Stimulated activated CD8-positive, alpha-beta memory T cell treated with anti-CD3 and anti-CD28 coated beads, Interleukin-12 subunit alpha, Interleukin-12 subunit beta, amount 100 ng/mL, for 4 hours (primary cell): ENCODE data around the gene DOCK11.

Source experiments
- DNase-seq: peaks from one replicate; pipeline ENCODE4 v3.0.0-alpha.2; 2020; ENCODE audit warnings: low read depth

The DOCK11 gene

DNA sequence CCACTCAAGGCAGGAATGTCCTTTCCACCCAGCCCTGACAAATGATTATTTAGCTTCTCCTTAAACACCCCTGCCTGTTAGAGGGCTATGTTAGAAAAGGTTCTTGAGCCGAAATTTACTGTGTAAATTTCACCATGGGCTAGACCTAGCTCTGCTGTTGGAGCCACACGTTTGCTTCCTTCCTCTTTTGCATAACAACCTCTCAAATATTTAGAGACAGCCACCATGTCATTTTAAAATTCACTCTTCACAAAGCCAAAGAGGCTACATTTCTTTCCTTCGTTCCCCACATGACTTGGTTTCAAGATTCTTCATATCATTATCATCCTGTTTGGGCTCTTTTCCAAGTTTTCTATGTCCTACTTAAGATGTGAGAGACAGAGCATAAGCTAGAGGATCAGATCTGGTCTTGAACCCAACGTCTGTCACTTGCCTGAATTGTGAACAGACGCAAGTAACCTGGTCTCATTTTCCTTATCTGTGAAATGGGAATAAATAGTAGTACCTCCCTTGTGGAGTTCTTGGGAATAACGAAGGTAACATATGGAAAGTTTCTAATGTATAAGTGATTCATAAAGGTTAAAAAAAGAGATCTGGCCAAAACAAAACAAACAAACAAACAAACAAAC, 6.7 kb downstream of the DOCK11 start:
- DNase-seq = no peak

DNA sequence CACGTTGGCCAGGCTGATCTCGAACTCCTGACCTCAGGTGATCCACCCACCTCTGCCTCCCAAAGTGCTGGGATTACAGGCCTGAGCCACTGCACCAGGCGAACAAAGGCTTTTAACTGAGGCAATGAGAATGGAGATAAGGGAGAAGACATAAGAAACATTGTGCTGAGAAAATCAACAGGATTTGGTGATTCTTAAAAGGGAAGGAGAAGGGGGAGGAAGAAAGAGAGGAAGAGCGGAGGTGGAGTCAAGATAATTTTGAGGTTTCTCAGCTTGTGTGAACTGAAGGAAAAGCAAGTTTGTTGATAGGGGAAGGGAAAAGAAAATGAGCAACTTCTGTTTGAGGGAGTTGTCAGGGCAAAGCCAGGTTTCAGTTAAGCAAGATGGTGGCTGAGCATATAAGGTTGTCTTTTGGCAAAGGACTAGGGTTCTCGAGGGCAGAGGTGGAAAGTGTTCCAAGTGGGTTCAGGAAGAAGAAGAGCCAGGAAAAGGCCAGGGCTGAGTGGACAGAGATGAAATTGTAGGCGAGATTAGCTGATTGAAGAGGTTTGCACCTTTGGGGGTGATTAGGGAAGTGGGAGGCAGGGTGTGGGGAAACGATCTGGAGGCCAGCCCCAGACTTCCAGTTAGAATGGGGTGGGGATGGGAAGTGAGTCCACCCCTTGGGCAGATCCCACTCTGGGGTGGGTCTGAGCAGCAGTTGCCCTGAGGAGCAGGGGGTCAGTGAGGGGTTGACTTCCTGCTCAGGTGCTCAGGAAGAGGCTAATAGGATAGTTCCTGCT, 7.8 kb downstream of the DOCK11 start:
- no peak for DNase-seq

DNA sequence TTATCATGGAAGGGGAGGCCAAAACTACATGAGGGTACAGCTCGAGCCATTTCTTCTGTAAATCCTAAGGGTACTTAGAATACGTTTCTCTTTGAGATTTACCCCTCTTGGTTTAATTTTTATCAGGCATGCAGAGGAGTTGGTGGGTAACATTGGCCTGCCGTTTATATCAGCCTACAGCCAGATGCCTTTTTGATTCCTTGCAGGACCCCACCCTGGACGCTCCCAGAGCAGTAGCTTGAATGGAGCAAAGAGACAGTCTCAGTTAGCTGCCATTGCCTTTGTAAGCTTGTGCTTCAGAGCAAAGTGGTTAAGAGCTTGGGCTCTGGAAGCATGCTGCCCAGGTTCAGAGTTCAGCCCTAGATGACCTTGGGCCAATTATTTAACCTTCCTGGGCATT, 9.0 kb downstream of the DOCK11 start:
- DNase-seq = no peak

DNA sequence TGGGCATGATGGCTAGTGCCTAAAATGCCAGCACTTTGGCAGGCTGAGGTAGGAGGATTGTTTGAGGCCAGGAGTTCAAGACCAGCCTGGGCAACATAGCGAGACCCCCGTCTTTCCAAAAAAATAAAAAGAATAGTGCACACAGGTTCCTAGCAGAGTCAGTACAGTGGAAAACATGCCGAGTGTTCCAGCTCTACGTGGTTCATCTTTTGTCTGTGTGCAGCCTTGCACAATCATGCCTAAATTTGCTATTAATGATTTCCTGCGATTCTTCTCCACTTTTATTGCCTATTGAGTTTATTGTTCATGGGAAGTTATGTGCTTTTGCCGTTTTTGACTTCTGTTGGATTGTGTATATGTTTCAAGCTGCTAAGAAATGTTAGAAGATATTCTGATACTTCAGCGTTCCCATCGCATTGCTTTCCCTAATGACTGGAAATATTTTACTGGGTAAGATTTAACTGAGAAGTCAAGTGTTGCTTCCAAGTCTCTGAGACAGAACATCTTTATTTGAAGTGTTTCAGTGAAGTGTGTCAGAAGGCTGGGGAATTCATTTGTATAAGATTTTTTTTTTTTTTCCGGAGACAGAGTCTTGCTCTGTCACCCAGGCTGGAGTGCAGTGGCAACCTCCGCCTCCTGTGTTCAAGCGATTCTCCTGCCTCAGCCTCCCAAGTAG, 11.3 kb downstream of the DOCK11 start:
- DNase-seq = no peak

DNA sequence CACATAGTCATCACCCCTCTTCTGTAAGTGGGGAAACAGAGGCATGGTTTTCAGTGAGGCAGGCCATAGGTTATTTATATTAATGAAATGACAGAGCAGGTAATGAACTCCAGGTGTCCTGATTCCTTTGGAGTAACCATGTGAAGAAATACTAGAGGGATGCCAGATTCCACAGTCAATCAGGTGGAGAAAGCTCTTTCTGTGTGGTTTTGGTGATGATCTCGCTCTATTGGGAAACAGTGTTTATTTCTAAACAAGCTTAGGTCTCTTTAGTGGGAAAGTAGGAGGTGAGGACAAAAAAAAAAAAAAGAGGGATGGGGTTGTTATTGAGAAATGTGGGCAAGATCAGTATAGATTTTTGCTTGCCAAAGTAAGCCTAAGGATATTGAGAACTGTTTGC, 12.2 kb downstream of the DOCK11 start:
- DNase-seq = no peak

DNA sequence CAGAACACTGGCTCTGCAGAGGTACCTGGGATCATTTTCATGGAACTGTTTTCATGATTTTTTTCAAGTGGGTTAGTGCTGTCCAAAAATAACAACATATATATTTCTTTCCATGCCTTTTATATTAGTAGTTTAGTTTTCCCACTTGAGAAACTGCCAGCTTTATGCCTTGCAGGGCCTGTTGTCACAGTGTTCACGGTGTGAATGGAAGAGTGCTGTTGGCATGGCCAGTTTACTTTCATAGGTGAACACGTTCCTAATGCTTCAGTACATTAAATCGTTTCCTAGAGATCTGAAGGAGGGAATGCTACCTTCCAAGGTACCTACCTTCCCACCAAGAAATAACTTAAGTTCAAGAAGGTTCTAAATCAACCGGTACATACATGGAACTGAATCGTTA, 12.6 kb downstream of the DOCK11 start:
- DNase-seq = no peak

DNA sequence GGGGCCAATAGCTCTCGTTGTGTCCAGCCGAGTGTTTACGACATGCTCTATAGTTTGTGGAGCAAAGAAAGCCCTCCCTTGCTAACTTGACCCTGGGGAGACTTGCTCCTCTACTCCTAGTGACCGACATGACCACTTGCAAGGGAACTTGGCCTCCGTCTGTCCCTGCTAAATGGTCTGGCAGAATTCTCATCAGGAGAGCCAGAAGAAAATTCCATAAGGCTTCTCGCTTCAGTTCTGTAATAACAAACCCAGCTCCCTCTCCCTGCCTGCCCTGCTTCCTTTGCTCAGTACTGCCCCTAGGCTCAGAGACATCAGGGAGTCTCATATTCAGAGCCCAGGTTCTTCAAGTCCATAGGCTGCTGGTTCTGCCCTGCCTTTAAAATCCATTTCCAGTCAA, 13.0 kb downstream of the DOCK11 start:
- DNase-seq = no peak

DNA sequence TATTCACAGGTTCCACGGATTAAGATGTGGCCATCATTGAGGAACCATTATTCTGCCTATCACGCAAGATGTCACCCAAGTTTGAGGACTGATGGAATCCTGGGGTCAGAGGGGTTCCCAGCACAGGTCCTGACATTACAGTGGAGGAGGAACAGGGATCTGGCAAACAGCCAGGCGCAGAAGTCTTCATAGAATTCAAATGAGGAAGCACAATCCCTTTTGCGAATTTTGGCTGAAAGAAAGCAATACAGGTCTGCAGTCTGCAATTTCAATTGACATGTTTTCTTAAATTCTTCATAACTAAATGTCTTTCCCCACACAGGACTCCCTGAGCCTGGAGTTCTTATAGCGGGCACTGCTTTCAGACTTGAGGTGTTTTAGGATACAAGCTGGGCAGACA, 14.5 kb downstream of the DOCK11 start:
- no peak for DNase-seq

DNA sequence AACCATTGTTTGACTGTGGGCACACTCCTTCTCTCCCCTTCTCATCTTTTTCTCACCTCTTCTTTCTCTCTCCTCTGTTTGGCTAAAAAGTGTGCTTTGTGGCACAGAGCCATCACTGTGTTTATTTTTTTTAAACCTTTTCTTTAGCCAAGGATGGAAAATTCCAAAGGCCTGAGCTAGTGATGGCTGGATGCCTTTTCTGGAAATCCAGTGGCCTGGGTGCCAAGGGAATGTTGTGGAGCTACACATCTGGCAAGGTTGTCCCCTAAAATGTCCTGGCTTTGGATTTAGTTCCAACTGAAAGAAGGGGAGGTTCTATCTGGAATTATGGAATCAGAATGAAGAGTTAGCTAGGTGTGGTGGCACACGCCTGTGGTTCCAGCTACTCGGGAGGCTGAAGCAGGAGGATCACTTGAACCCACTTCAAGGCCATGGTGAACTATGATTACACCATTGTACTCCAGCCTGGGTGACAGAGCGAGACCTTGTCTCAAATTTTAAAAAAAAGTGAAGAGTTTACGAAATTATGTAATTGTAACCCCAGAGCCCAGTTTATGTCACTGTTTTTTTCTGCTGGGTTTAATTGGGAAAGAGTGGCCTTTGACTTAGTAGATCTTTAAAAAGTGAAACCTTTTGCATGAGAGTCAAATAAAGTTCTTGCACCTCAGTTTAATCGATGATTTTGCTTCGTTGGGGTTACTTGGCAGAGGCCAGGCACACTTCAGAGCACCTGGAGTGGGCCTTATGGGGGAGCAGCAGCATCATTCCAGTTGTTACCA, 17.7 kb downstream of the DOCK11 start:
- no peak for DNase-seq

DNA sequence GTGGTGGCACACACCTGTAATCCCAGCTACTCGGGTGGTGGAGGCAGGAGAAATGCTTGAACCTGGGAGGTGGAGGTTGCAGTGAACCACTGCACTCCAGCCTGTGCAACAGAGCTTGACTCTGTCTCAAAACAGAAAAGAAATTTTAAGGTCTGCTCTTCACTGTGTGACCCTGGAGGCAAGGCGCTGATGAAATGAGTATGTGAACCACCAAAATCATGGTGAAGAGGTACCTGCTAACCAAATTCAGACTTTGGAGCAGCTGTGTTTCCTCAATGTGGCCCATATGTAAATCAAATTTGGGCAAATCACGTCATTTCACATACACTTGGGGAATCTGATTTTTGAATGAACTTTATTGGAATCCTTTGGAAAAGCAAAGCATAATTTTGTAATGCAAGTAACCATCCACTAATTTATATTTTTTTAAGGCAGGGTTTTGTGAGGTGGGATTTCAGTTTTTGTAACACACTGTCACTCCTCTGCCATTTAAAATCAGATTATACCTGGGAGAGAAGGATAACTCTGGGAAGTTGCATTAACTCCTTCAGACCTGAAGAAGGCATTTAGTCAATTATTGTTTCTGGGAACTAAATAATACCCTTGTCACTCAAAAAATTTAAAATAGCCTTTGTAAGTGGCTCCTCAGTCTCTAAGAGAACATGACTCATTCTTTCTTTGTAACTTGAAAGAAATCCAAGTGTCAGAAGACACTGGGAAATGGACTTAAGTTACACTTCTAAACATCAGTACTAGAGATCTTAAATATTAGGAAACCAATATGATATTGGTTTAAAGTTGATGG, 24.0 kb downstream of the DOCK11 start:
- no peak for DNase-seq

DNA sequence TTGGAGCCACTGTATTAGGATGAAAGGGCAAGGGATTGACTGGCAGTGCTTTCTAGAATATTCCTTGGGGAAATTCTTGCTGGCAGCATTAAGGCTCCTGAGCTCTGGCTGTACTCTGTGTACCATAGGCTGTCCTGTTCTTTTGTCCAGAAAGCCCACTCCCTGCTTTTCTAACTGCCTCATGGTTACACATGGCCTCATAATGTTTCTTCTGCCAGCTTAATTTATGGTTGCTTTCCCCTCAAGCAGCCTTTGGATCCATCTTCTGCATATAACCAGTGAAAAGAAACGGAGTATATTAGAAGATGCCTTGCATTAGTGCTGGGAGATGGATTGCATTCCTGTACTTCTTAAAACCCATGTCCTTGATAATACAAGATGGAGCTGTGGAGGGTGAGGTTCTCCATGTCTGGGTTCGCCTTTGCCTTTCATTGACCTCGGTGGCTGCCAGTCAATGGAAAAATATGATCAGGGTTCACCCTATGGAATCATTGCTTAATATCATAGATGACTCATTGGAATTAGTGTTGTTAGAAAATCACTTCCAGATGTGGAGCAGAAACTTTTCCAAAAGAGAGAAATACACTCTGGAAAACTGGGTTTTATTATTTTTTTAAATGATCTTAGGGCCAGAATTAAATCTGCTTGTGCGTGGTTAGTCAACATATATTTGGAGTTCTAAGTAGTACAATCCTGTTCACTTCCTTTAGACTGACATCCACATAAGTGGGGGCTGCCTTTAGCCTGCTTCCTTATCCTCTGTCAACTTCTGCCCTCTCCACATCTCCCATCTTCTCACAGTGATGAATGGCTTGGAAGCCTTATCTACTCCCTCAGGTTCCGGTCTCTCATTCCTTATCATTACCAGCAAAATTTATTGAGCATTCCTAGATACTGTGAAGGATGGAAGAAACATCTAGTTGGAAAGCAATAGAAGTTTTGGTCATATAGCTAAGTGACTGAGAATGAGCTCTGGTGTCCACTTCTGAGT, 24.9 kb downstream of the DOCK11 start:
- no peak for DNase-seq

DNA sequence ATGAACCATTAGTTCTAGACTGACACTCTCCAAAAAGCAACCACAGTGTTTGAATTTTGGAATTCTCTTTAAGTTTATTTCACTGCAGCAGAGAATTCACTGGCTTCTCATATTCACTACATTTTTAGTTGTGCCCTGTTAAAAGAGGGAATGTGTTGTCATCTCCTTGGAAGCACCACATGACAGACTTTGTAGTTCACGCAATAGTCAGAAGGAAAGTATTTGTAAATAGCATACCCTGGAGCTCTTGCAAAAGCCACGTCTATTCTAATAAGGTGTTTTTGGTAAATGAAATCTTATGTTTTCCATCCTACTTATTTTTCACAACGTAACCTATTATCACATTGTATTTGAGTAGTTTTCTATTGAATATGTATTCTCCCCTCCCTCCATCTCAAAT, 25.8 kb downstream of the DOCK11 start:
- DNase-seq = no peak

DNA sequence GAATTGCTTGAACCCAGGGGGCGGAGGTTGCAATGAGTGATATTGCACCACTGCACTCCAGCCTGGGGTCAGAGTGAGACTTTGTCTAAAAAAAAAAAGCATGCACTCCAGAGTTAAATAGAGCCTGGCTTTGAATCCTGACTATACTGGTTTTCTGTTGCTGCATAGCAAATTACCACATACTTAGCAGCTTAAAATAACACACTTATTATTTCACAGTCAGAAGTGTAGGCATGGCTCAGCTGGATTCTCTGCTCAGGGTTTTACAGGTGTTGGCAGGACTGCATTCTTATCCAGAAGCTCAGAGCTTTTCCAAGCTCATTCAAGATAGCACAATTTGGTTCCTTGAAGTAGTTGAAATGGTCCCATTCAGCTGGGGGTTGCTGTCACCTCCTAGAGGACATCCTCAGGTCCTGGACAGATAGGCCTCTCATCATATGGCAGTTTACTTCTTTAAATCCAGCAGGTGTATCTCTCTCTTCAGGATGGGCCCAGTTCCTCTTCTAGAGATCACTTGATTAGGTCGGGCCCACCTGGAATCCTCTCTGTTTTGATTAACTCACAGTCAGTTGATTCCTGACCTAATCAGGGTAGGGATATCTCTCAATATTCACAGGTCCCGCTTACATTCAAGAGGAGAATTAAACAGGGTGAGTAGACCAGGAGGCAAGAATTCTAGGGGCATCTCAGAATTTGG, 26.8 kb downstream of the DOCK11 start:
- DNase-seq = no peak

DNA sequence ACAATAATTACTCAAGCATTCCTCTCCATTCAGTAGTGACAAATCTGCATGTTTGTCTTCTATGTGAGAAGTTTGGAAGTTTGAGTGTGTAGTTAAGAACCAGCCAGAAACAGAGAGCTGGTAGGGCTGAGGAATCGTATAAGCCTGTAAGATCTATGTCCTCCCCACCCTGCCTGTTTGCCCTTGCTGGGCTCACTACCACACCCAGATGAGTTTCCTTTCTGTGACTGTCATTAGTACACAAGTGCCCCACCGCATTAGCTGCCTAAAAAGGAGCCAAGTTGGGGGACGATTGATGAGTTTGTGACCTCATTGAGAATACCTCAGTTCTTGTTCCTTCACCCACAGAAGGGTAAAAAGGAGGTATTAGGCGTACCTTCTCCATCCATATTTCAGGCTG, 28.3 kb downstream of the DOCK11 start:
- DNase-seq = no peak

DNA sequence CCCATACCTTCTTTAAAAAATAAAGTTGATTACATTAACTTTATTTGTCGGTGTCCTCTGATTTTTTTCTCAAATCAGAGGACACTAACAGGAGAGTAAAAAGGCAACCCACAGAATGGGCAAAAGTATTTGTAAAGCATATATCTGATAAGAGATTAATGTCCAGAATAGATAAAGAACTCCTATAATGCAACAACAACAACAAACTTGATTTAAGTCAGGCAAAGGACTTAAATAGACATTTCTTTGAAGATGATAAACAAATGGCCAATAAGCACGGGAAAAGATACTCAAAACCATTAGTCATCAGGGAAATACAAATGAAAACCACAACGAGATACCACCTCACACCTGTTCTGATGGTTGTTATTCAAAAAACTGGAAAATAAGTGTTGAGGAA, 28.7 kb downstream of the DOCK11 start:
- DNase-seq = no peak

DNA sequence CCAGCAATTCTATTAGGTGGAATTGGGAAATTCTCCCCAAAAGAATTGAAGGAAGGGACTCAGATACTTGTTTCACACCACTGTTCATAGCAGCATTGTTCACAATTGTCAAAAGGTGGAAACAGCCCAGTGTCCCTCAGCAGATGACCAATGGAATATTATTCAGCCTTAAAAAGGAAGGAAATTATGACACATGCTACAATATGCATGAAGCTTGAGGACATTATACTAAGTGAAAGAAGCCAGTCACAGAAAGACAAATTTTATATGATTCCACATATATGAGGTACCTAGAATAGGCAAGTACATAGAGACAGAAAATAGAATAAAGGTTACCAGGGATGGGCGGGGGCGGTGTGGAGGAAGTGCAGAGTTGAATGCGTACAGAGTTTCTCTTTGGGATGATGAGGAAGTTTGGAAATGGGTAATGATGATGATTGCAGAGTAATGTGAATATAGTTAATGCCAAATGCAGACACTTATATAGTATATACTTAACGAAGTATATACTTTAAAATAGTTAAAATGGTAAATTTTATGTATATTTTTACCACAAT, 29.6 kb downstream of the DOCK11 start:
- no peak for DNase-seq

DNA sequence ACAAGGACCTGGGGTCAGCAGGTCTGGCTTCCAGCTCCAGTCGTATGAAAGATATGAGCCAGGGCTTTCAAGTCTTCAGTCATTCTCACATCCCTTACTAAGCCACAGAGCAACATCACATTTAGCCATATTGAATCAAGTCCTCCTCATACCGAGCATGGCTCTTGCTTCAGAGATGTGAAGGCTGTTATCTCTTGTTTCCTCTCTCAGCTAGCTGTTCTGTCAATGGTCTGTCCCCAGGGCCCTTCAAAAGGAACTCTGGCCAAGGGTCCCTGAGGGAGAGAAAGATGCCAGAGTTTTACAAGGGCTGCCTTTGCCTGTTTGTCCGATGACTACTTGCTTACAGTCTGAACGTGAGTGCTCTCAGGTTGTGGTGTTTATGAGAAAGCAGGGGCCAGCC, 30.5 kb downstream of the DOCK11 start:
- DNase-seq = no peak

DNA sequence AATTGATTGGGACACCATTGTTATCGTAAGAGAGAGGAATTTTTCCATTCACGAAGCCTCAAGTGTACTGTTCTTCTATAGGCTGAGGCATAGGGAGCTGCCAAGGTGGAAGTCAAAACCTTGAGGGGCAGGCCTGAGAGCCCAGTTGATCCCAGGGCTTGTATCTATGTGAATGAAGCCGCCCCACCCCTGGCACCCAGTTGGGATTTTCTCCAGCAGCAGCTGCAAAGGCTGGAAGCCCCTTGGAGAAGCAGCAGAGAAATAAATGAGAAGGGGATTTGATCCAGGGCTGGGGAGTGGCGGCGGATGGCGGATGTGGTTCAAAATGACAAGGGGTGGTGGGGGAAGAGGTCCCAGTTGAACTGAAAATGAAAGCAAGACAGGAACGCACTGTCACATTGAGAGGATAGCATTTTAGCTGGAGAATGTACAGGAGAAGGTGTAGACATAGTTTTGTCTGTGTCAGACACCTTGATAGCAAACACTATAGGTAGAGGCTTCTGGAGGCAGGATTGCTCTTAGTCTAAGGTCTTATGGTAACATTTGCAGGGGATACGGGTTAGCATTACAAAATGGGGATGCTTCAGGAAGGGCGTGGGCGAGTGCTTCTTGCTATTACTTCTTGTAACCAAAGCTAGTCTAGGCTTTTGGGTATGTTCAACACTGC, 32.6 kb downstream of the DOCK11 start:
- peak; percentile 13 for DNase-seq
